CD14-positive monocyte (primary cell): ENCODE measurements around the gene PCDHA6. TPM values are rescaled to one million over a fixed set of nuclear protein-coding genes. Genes with fewer than 3 reads are reported as not detected.
"Not testable (repeated sequence)": the region's sequence is repeated elsewhere in the genome, so short reads cannot be mapped to it uniquely, and the experiment has no call there.

ENCODE experiments used
- DNase-seq, 3 donors: peaks; one replicate each; pipeline ENCODE4 v3.0.0-alpha.2; 2011 to 2022
- H2AFZ ChIP-seq: 2 replicates; pipeline ENCODE4 v1.6.0; 2012; ENCODE audit warnings: mild to moderate bottlenecking, low read depth, low read length, inconsistent platforms; ENCODE audit not compliant: insufficient read depth, poor library complexity, severe bottlenecking
- H3K27ac ChIP-seq, 2 donors: 1 replicate in 1 of 2; 2 replicates in 1 of 2; pipeline ENCODE4 v1.5.1; 2012 to 2013; ENCODE audit warnings: low read length in 2 of 2, control low read depth in 1 of 2, inconsistent platforms in 1 of 2, low read depth in 1 of 2, mild to moderate bottlenecking in 1 of 2
- H3K27me3 ChIP-seq, 2 donors: one replicate each; pipeline versions ENCODE4 v1.6.0 to v1.6.1; 2011 to 2013; ENCODE audit warnings: low read length in 2 of 2; ENCODE audit not compliant: control insufficient read depth in 2 of 2, insufficient read depth in 2 of 2
- H3K36me3 ChIP-seq, 2 donors: replicated peaks in 1 of 2; 1 replicate in 1 of 2; 2 replicates in 1 of 2; pipeline versions ENCODE4 v1.5.1 to v1.6.1; 2012 to 2013; ENCODE audit warnings: low read length in 2 of 2, control low read depth in 1 of 2, inconsistent platforms in 1 of 2, mild to moderate bottlenecking in 1 of 2; ENCODE audit not compliant: insufficient read depth in 2 of 2, control insufficient read depth in 1 of 2
- H3K4me1 ChIP-seq, 2 donors: 1 replicate in 1 of 2; 2 replicates in 1 of 2; pipeline versions ENCODE4 v1.5.1 to v1.6.1; 2012 to 2013; ENCODE audit warnings: low read length in 2 of 2, control low read depth in 1 of 2, inconsistent platforms in 1 of 2, mild to moderate bottlenecking in 1 of 2, moderate library complexity in 1 of 2; ENCODE audit not compliant: insufficient read depth in 2 of 2, control insufficient read depth in 1 of 2
- H3K4me2 ChIP-seq: replicated peaks from 2 replicates; pipeline ENCODE3; 2012; ENCODE audit warnings: low read length, moderate library complexity, mild to moderate bottlenecking; ENCODE audit not compliant: poor library complexity, severe bottlenecking; ENCODE audit errors: extremely low read depth
- H3K4me3 ChIP-seq, 3 experiments: fragments of 200-600 bp in 1 of 3; sonication (generic) in 1 of 3; replicated peaks in 1 of 3; 1 replicate in 2 of 3; 2 replicates in 1 of 3; pipeline ENCODE4 v1.5.1; 2011 to 2013; ENCODE audit warnings: low read length in 3 of 3, mild to moderate bottlenecking in 3 of 3, control low read depth in 2 of 3, low read depth in 2 of 3, inconsistent platforms in 1 of 3, moderate library complexity in 1 of 3
- H3K79me2 ChIP-seq: 2 replicates; pipeline ENCODE4 v1.6.0; 2012; ENCODE audit warnings: mild to moderate bottlenecking, control low read depth, inconsistent platforms, low read length, moderate library complexity; ENCODE audit not compliant: insufficient read depth
- H3K9ac ChIP-seq: 2 replicates; pipeline ENCODE4 v1.6.0; 2017; ENCODE audit warnings: low read length, mild to moderate bottlenecking; ENCODE audit not compliant: insufficient read depth, poor library complexity, severe bottlenecking
- H3K9me3 ChIP-seq, 2 donors: replicated peaks in 1 of 2; 1 replicate in 1 of 2; 2 replicates in 1 of 2; pipeline versions ENCODE4 v1.5.1 to v1.6.1; 2012 to 2013; ENCODE audit warnings: low read length in 2 of 2, control low read depth in 1 of 2; ENCODE audit not compliant: control insufficient read depth in 1 of 2, insufficient read depth in 1 of 2
- H4K20me1 ChIP-seq: 2 replicates; pipeline ENCODE4 v1.6.0; 2012; ENCODE audit warnings: mild to moderate bottlenecking, low read length, control low read depth, moderate library complexity; ENCODE audit not compliant: insufficient read depth
- H3K27ac Mint-ChIP-seq, 7 donors: one replicate each; pipeline ENCODE4 v1.8.0; 2020; ENCODE audit warnings: mild to moderate bottlenecking in 7 of 7, mixed read lengths in 7 of 7, moderate library complexity in 6 of 7, inconsistent platforms in 2 of 7
- H3K27me3 Mint-ChIP-seq, 3 donors: one replicate each; pipeline ENCODE4 v1.8.0; 2021 to 2022; ENCODE audit warnings: low read depth in 3 of 3, mild to moderate bottlenecking in 3 of 3, mixed read lengths in 3 of 3, moderate library complexity in 3 of 3, inconsistent platforms in 1 of 3
- H3K36me3 Mint-ChIP-seq, 2 donors: one replicate each; pipeline ENCODE4 v1.8.0; 2020; ENCODE audit warnings: mixed read lengths in 2 of 2, inconsistent platforms in 1 of 2, mild to moderate bottlenecking in 1 of 2
- H3K4me1 Mint-ChIP-seq: one replicate; pipeline ENCODE4 v1.8.0; 2020; ENCODE audit warnings: mild to moderate bottlenecking, mixed read lengths
- H3K4me3 Mint-ChIP-seq, 2 donors: one replicate each; pipeline ENCODE4 v1.8.0; 2020; ENCODE audit warnings: mild to moderate bottlenecking in 2 of 2, mixed read lengths in 2 of 2, moderate library complexity in 1 of 2
- H3K9me3 Mint-ChIP-seq, 7 donors: one replicate each; pipeline ENCODE4 v1.8.0; 2020 to 2022; ENCODE audit warnings: mixed read lengths in 7 of 7, mild to moderate bottlenecking in 6 of 7, moderate library complexity in 6 of 7, inconsistent platforms in 2 of 7
- CTCF ChIP-seq: fragments of 200-600 bp; IDR thresholded peaks from one replicate; pipeline ENCODE4 v1.8.0; 2022; ENCODE audit warnings: antibody characterized with exemption, mild to moderate bottlenecking
- WGBS: methylation state at CpG from one replicate; pipeline ENCODE4 v1.1.5; 2013; ENCODE audit warnings: missing lambda C conversion rate; ENCODE audit not compliant: insufficient coverage; 5-methylcytosine and 5-hydroxymethylcytosine counted together
- intact Hi-C, 2 donors: fragments of 100-400 bp; cut with micrococcal nuclease; formaldehyde crosslinking; loops; one replicate each; pipeline versions ENCODE4 v1.15.0 to v1.15.1; 2023
- polyA plus RNA-seq, 3 donors: library from polyadenylated mRNA; depleted of rRNA in 1 of 3; unstranded in 2 of 3; stranded (reverse) in 1 of 3; fragments of 300-500 nt in 2 of 3; fragments of >200 nt in 1 of 3; fragmentation: Illumina TruSeq in 2 of 3; gene quantifications; 1 replicate in 2 of 3; 2 replicates in 1 of 3; pipeline ENCODE4 v1.2.3, GENCODE V29; 2012 to 2021

PCDHA6 gene
- polyA plus RNA-seq, 3 donors: not detected

GRCh38 chr5:140802781-140803271, 24.9 kb upstream of the PCDHA6 start:
- no peak for DNase-seq
- Histone ChIP-seq H3K36me3 (no peaks in the 10 kb centered on the region), H3K4me2 (no peak overlapping the region), H4K20me1 (no peaks in the 10 kb centered on the region), H3K4me1 (no peaks in the 10 kb centered on the region), H3K27me3 (peaks cover 0 to 33% of the 10 kb centered on the region in 2 donors), H3K4me3 (no peak overlapping the region), H3K9me3 (peaks cover 35 to 62% of the 10 kb centered on the region in 2 donors), H3K27ac (no peak overlapping the region), H3K9ac (no peak overlapping the region), H3K79me2 (no peaks in the 10 kb centered on the region), H2AFZ (no peak overlapping the region)
- no peaks in the 10 kb centered on the region for H3K4me1 Mint-ChIP-seq
- peak overlapping the region in 1 of 7 donors; percentile 23 for H3K27ac Mint-ChIP-seq
- peaks cover 31 to 66% (median 51%) of the 10 kb centered on the region in 7 donors for H3K9me3 Mint-ChIP-seq
- WGBS: 47% methylated on average over 52 of the region's 53 CpGs
- peaks cover 8 to 24% (median 23%) of the 10 kb centered on the region in 3 donors for H3K27me3 Mint-ChIP-seq
- peaks cover 0 to 12% of the 10 kb centered on the region in 2 donors for H3K36me3 Mint-ChIP-seq
- intact Hi-C loops: no loop called here
- H3K4me3 Mint-ChIP-seq: no peak overlapping the region
- TF ChIP-seq CTCF: no peak

- peaks cover 4 to 21% (median 18%) of the 10 kb centered on the region in 3 donors for H3K27me3 Mint-ChIP-seq
- Histone ChIP-seq H3K27me3 (peaks cover 0 to 20% of the 10 kb centered on the region in 2 donors), H3K79me2 (no peaks in the 10 kb centered on the region), H3K27ac (no peak within 1 kb of the TSS), H3K4me2 (no peak within 1 kb of the TSS), H3K4me3 (no peak within 1 kb of the TSS), H4K20me1 (no peaks in the 10 kb centered on the region), H3K9me3 (peaks cover 38 to 54% of the 10 kb centered on the region in 2 donors), H3K36me3 (no peaks in the 10 kb centered on the region), H3K9ac (no peak within 1 kb of the TSS), H2AFZ (no peak within 1 kb of the TSS), H3K4me1 (no peaks in the 10 kb centered on the region)
- intact Hi-C loops: no loop called here
- peaks cover 0 to 11% of the 10 kb centered on the region in 2 donors for H3K36me3 Mint-ChIP-seq
- peak within 1 kb of the TSS; percentile 28 to 59 for H3K4me3 Mint-ChIP-seq
- no peak for DNase-seq
- no peaks in the 10 kb centered on the region for H3K4me1 Mint-ChIP-seq
- WGBS: 23% methylated on average over 26 of the region's 47 CpGs
- H3K9me3 Mint-ChIP-seq: peaks cover 37 to 63% (median 55%) of the 10 kb centered on the region in 7 donors
- H3K27ac Mint-ChIP-seq: peak within 1 kb of the TSS in 1 of 7 donors; percentile 25
- no peak for TF ChIP-seq CTCF
Observed at GRCh38 chr5:140806834-140807775, 20.7 kb upstream of the PCDHA6 start, which contains the start of gene PCDHA4. Gene PCDHA4 (plus strand): TSS chr5:140807068.

- intact Hi-C loops, H3K36me3 ChIP-seq, H3K4me2 ChIP-seq, H3K4me1 ChIP-seq, H3K79me2 ChIP-seq, H3K27ac Mint-ChIP-seq, H3K9ac ChIP-seq, H4K20me1 ChIP-seq, H3K4me1 Mint-ChIP-seq, H3K4me3 ChIP-seq, DNase-seq, H3K36me3 Mint-ChIP-seq, H3K27ac ChIP-seq, H3K4me3 Mint-ChIP-seq, H2AFZ ChIP-seq: not testable (repeated sequence)
- Mint-ChIP-seq H3K9me3 (peaks cover 29 to 56% (median 46%) of the 10 kb centered on the region in 7 donors), H3K27me3 (peaks cover 4 to 11% (median 9%) of the 10 kb centered on the region in 3 donors)
- Histone ChIP-seq H3K27me3 (peaks cover 0 to 14% of the 10 kb centered on the region in 2 donors), H3K9me3 (peaks cover 29 to 42% of the 10 kb centered on the region in 2 donors)
- 65% methylated on average over 61 of the region's 62 CpGs for WGBS
Observed at GRCh38 chr5:140808241-140808888, 19.4 kb upstream of the PCDHA6 start.
